ENCODE results near the gene CABS1.

DNA sequence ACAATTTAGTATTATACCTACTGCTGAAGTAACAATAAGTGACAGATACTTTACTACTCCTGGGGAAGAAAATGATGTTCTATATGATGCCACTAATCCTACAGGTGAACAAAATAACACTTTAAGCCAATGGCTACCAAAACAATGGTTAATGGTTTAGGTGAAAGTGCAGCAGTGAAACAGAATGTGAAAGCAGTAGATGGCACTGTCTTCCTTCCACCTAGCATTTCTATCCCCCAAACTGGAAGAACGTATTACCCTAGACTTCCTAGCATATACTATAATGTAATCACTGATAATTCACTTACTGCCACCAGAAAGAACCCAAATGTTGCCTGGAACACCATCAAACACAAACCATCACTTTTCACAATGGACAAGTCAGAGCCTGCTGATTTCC lies 18.9 kb upstream of the CABS1 start:
- TF ChIP-seq, protein P1, sequence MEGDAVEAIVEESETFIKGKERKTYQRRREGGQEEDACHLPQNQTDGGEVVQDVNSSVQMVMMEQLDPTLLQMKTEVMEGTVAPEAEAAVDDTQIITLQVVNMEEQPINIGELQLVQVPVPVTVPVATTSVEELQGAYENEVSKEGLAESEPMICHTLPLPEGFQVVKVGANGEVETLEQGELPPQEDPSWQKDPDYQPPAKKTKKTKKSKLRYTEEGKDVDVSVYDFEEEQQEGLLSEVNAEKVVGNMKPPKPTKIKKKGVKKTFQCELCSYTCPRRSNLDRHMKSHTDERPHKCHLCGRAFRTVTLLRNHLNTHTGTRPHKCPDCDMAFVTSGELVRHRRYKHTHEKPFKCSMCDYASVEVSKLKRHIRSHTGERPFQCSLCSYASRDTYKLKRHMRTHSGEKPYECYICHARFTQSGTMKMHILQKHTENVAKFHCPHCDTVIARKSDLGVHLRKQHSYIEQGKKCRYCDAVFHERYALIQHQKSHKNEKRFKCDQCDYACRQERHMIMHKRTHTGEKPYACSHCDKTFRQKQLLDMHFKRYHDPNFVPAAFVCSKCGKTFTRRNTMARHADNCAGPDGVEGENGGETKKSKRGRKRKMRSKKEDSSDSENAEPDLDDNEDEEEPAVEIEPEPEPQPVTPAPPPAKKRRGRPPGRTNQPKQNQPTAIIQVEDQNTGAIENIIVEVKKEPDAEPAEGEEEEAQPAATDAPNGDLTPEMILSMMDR (IDR thresholded peaks at IDR 0.05), result no peak
- TF ChIP-seq HEYL (CRISPR knock-in tag; IDR thresholded peaks at IDR 0.05) (no peak), GATA3 (IDR thresholded peaks at IDR 0.05; ENCODE audit: borderline replicate concordance) (no peak), POLR2A (IDR thresholded peaks at IDR 0.05; ENCODE audit: low read length) (no peak), CHD2 (IDR thresholded peaks at IDR 0.05; ENCODE audit: low read length, partially characterized antibody) (no peak), MAFK (IDR thresholded peaks at IDR 0.05; ENCODE audit: partially characterized antibody) (no peak)
- TF ChIP-seq, protein P2, sequence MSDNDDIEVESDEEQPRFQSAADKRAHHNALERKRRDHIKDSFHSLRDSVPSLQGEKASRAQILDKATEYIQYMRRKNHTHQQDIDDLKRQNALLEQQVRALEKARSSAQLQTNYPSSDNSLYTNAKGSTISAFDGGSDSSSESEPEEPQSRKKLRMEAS (IDR thresholded peaks at IDR 0.05), result no peak
- TF ChIP-seq, protein P3, sequence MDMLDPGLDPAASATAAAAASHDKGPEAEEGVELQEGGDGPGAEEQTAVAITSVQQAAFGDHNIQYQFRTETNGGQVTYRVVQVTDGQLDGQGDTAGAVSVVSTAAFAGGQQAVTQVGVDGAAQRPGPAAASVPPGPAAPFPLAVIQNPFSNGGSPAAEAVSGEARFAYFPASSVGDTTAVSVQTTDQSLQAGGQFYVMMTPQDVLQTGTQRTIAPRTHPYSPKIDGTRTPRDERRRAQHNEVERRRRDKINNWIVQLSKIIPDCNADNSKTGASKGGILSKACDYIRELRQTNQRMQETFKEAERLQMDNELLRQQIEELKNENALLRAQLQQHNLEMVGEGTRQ (IDR thresholded peaks at IDR 0.05), result no peak

Measured in A549 (cell line).